ENCODE measurements around the gene NEAT1.
"Not testable (repeated sequence)": the region's sequence is repeated elsewhere in the genome, so short reads cannot be mapped to it uniquely, and the experiment has no call there.

Gene NEAT1

DNA sequence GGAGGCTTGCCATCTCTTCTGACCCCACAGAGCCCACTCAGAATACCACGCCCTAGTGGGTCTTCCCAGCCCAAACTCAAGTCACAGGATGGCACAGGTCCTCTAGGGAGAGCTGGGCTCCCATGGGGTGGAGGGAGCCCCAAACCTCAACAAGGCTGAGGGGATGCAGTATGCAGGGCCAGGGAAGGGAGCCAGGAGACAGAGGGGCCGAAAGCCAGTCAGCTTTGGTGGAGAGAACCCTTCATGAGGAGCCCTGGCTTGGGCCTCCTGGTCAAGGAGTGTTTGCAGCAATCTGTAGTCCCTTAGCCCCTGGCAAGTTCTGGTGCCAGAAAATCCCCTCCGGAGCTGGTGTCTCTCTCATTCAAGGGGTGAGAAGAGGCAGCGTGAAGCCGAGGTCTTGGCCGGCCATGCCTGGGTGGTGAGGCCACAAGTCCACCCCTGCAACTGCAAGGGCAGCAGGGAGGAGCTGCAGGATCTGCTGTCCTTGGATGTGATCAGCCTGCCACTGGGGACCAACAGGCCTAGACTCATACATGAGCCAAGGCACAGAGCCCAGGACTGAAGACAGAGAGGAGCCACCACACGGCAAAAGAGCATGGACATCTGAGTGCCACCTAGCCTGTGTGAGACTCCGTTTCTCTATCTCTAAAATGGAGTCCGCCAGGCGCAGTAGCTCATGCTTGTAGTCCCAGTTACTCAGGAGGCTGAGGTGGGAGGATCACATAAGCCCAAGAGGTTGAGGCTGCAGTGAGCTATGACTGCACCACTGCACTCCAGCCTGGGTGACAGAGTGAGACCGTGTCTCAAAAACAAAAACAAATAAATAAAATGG lies 24.1 kb downstream of the NEAT1 start:
- Histone ChIP-seq H3K4me2 (ENCODE audit: low read depth, low read length) (no peak overlapping the region), H3K9ac (ENCODE audit: low read length) (no peak overlapping the region), H4K20me1 (ENCODE audit: insufficient read depth, low read length) (peaks cover 8% of the 10 kb centered on the region; the same call in 1 of the 2 replicates), H3K9me2 (replicated peaks; ENCODE audit: insufficient read depth, low read length) (no peaks in the 10 kb centered on the region), H3K27me3 (replicated peaks; ENCODE audit: insufficient read depth, low read length) (no peaks in the 10 kb centered on the region), H3K79me2 (ENCODE audit: low read length) (peaks cover 8% of the 10 kb centered on the region), H3F3A (ENCODE audit: insufficient read depth, low read length) (peaks cover 56% of the 10 kb centered on the region), H3K4me1 (ENCODE audit: low read length) (peaks cover 14% of the 10 kb centered on the region), H2AFZ (ENCODE audit: low read length) (no peak overlapping the region), H3K4me3 (ENCODE audit: low read length) (no peak overlapping the region), H3K9me3 (replicated peaks; ENCODE audit: insufficient read depth, low read length) (no peaks in the 10 kb centered on the region), H3K36me3 (replicated peaks; ENCODE audit: insufficient read depth, low read length) (no peaks in the 10 kb centered on the region), H3K27ac (ENCODE audit: low read length) (peak overlapping the region; percentile 0; the same call in 1 of the 2 replicates)
- no peak for DNase-seq
- no peak for TF ChIP-seq EZH2phosphoT487 (IDR thresholded peaks at IDR 0.05; ENCODE audit: low read length)
- TF ChIP-seq EZH2 (optimal IDR thresholded peaks at IDR 0.05; ENCODE audit: low read depth, low read length), result no peak
- TF ChIP-seq, protein P1, sequence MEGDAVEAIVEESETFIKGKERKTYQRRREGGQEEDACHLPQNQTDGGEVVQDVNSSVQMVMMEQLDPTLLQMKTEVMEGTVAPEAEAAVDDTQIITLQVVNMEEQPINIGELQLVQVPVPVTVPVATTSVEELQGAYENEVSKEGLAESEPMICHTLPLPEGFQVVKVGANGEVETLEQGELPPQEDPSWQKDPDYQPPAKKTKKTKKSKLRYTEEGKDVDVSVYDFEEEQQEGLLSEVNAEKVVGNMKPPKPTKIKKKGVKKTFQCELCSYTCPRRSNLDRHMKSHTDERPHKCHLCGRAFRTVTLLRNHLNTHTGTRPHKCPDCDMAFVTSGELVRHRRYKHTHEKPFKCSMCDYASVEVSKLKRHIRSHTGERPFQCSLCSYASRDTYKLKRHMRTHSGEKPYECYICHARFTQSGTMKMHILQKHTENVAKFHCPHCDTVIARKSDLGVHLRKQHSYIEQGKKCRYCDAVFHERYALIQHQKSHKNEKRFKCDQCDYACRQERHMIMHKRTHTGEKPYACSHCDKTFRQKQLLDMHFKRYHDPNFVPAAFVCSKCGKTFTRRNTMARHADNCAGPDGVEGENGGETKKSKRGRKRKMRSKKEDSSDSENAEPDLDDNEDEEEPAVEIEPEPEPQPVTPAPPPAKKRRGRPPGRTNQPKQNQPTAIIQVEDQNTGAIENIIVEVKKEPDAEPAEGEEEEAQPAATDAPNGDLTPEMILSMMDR (IDR thresholded peaks at IDR 0.05; ENCODE audit: low read length), result no peak

DNA sequence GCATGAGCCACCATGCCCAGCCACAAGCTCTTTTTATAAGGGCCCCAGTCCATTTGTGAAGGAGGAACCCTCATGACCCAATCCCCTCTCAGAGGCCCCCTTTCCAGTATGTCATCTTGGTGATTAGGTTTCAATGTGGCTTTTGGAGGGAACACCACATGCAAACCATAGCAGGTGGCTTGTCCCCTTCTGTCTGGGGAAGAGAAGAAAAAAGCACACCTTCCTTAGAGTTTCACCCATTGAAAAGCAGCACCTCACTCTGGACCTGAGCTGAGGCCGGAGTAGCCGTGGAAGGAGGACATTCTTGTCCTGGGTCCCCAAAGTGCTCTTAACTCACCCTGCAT lies 25.4 kb downstream of the NEAT1 start:
- no peak overlapping the region for H2AFZ ChIP-seq (ENCODE audit: low read length)
- no peaks in the 10 kb centered on the region for H3K79me2 ChIP-seq (ENCODE audit: low read length)
- no peak overlapping the region for H3K9ac ChIP-seq (ENCODE audit: low read length)
- H4K20me1 ChIP-seq (ENCODE audit: insufficient read depth, low read length), result peaks cover 8% of the 10 kb centered on the region; the same call in 1 of the 2 replicates
- H3F3A ChIP-seq (ENCODE audit: insufficient read depth, low read length), result peaks cover 43% of the 10 kb centered on the region
- H3K4me3 ChIP-seq (ENCODE audit: low read length), result no peak overlapping the region
- no peaks in the 10 kb centered on the region for H3K9me3 ChIP-seq (replicated peaks; ENCODE audit: insufficient read depth, low read length)
- no peaks in the 10 kb centered on the region for H3K36me3 ChIP-seq (replicated peaks; ENCODE audit: insufficient read depth, low read length)
- no peak overlapping the region for H3K27ac ChIP-seq (ENCODE audit: low read length)
- no peak overlapping the region for H3K4me2 ChIP-seq (ENCODE audit: low read depth, low read length)
- DNase-seq, result no peak
- no peak for TF ChIP-seq EZH2 (optimal IDR thresholded peaks at IDR 0.05; ENCODE audit: low read depth, low read length)
- no peaks in the 10 kb centered on the region for H3K9me2 ChIP-seq (replicated peaks; ENCODE audit: insufficient read depth, low read length)
- H3K27me3 ChIP-seq (replicated peaks; ENCODE audit: insufficient read depth, low read length), result no peaks in the 10 kb centered on the region
- H3K4me1 ChIP-seq (ENCODE audit: low read length), result peaks cover 4% of the 10 kb centered on the region; the same call in 1 of the 2 replicates

DNA sequence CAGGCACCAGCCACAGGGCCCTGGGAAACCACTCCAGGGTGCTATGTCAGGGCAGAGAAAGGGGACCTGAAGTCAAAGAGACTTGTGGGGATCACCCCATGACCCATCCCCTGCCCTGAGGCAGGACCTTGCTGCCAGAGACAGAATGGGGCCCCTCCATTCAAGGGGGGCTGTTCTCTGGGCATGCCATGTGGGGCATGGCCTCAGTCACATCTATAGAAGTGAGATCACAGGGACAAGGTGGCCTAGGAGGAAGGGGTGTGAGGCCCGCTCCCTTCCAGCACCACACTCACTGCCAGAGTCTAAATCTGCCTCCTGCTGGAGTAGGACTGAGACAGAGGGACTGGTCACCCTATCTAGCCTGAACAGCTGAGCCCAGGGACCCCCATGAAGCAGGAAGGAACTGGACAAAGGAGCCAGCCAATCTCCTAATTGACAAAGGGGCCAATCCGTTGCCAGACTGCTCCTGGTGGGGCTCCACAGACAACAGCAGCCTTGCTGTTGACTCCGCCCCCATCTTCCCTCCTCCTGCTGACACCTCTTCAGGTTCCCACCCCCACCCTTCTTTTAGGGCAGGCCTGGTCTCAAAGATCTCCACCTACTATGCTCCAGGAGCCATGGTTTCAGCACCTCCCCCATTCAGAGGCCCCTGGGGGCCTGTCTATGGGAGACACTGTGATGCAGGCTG lies 26.0 kb downstream of the NEAT1 start:
- Histone ChIP-seq H3K79me2 (ENCODE audit: low read length) (no peaks in the 10 kb centered on the region), H3K4me1 (ENCODE audit: low read length) (no peaks in the 10 kb centered on the region), H2AFZ (ENCODE audit: low read length) (no peak overlapping the region), H4K20me1 (ENCODE audit: insufficient read depth, low read length) (peaks cover 8% of the 10 kb centered on the region; the same call in 1 of the 2 replicates), H3K9me3 (replicated peaks; ENCODE audit: insufficient read depth, low read length) (no peaks in the 10 kb centered on the region), H3F3A (ENCODE audit: insufficient read depth, low read length) (peaks cover 38% of the 10 kb centered on the region), H3K4me2 (ENCODE audit: low read depth, low read length) (no peak overlapping the region), H3K27me3 (replicated peaks; ENCODE audit: insufficient read depth, low read length) (no peaks in the 10 kb centered on the region), H3K27ac (ENCODE audit: low read length) (no peak overlapping the region), H3K9me2 (replicated peaks; ENCODE audit: insufficient read depth, low read length) (no peaks in the 10 kb centered on the region), H3K4me3 (ENCODE audit: low read length) (no peak overlapping the region), H3K36me3 (replicated peaks; ENCODE audit: insufficient read depth, low read length) (no peaks in the 10 kb centered on the region), H3K9ac (ENCODE audit: low read length) (no peak overlapping the region)
- no peak for DNase-seq
- TF ChIP-seq EZH2phosphoT487 (IDR thresholded peaks at IDR 0.05; ENCODE audit: low read length) (no peak), EZH2 (optimal IDR thresholded peaks at IDR 0.05; ENCODE audit: low read depth, low read length) (no peak)
- TF ChIP-seq, protein P1 (IDR thresholded peaks at IDR 0.05; ENCODE audit: low read length), result no peak

DNA sequence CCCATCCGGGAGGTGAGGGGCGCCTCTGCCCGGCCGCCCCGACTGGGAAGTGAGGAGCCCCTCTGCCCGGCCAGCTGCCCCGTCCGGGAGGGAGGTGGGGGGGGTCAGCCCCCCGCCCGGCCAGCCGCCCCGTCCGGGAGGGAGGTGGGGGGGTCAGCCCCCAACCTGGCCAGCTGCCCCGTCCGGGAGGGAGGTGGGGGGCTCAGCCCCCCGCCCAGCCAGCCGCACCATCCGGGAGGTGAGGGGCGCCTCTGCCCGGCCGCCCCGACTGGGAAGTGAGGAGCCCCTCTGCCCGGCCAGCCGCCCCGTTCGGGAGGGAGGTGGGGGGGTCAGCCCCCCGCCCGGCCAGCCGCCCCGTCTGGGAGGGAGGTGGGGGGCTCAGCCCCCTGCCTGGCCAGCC lies 28.7 kb downstream of the NEAT1 start:
- H3F3A ChIP-seq (ENCODE audit: insufficient read depth, low read length), result peaks cover 11% of the 10 kb centered on the region
- not testable (repeated sequence) for H3K27ac ChIP-seq (ENCODE audit: low read length); H3K79me2 ChIP-seq (ENCODE audit: low read length)

DNA sequence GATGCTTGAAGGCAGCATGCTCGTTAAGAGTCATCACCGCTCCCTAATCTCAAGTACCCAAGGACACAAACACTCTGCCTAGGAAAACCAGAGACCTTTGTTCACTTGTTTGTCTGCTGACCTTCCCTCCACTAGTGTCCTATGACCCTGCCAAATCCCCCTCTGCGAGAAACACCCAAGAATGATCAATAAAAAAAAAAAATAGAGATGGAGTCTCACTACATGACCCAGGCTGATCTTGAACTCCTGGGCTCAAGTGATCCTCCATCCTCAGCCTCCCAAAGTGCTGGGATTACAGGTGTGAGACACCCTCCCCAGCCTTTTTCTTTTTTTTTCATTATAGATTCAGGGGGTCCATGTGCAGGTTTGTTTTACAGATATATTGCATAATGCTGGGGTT lies 29.7 kb downstream of the NEAT1 start:
- not testable (repeated sequence) for H2AFZ ChIP-seq (ENCODE audit: low read length); H3K4me3 ChIP-seq (ENCODE audit: low read length); H3K9me3 ChIP-seq (replicated peaks; ENCODE audit: insufficient read depth, low read length); H3K9ac ChIP-seq (ENCODE audit: low read length); DNase-seq; H4K20me1 ChIP-seq (ENCODE audit: insufficient read depth, low read length); H3K79me2 ChIP-seq (ENCODE audit: low read length); H3K27ac ChIP-seq (ENCODE audit: low read length); H3K4me2 ChIP-seq (ENCODE audit: low read depth, low read length); H3K27me3 ChIP-seq (replicated peaks; ENCODE audit: insufficient read depth, low read length); H3K4me1 ChIP-seq (ENCODE audit: low read length); H3K9me2 ChIP-seq (replicated peaks; ENCODE audit: insufficient read depth, low read length); H3F3A ChIP-seq (ENCODE audit: insufficient read depth, low read length); H3K36me3 ChIP-seq (replicated peaks; ENCODE audit: insufficient read depth, low read length)

More for the DNA sequence above, 28.7 kb downstream of the NEAT1 start:
- H3K27me3 ChIP-seq (replicated peaks; ENCODE audit: insufficient read depth, low read length); H3K9me2 ChIP-seq (replicated peaks; ENCODE audit: insufficient read depth, low read length); H3K9me3 ChIP-seq (replicated peaks; ENCODE audit: insufficient read depth, low read length); H3K9ac ChIP-seq (ENCODE audit: low read length); H3K4me3 ChIP-seq (ENCODE audit: low read length); H2AFZ ChIP-seq (ENCODE audit: low read length); H3K4me1 ChIP-seq (ENCODE audit: low read length); H4K20me1 ChIP-seq (ENCODE audit: insufficient read depth, low read length); H3K36me3 ChIP-seq (replicated peaks; ENCODE audit: insufficient read depth, low read length); DNase-seq; H3K4me2 ChIP-seq (ENCODE audit: low read depth, low read length): not testable (repeated sequence)
